Measurements from ENCODE around the gene HCFC1R1.

The HCFC1R1 gene

GRCh38 chr16:3023415-3023668 lies 400 bp downstream of the HCFC1R1 start:
- H3K4me3 ChIP-seq (ENCODE audit: low read length): peak overlapping the region; percentile 77
- DNase-seq (ENCODE audit: low read depth): peak; percentile 77
- TF ChIP-seq CTCF (conservative IDR thresholded peaks at IDR 0.05; ENCODE audit: low read length): no peak

GRCh38 chr16:3022684-3023414 lies 893 bp downstream of the HCFC1R1 start:
- TF ChIP-seq CTCF (conservative IDR thresholded peaks at IDR 0.05; ENCODE audit: low read length): no peak
- DNase-seq (ENCODE audit: low read depth): peak; percentile 60
- peak overlapping the region; percentile 77 for H3K4me3 ChIP-seq (ENCODE audit: low read length)

- TF ChIP-seq CTCF (conservative IDR thresholded peaks at IDR 0.05; ENCODE audit: low read length): no peak
- DNase-seq (ENCODE audit: low read depth): peak; percentile 96
- peak overlapping the region; percentile 96 for H3K4me3 ChIP-seq (ENCODE audit: low read length)
These were observed 1.5 kb downstream of the HCFC1R1 start for GRCh38 chr16:3022208-3022683.

GRCh38 chr16:3021449-3022207 lies 2.1 kb downstream of the HCFC1R1 start:
- peak overlapping the region; percentile 96 for H3K4me3 ChIP-seq (ENCODE audit: low read length)
- peak; percentile 47 for TF ChIP-seq CTCF (conservative IDR thresholded peaks at IDR 0.05; ENCODE audit: low read length)
- DNase-seq (ENCODE audit: low read depth): peak; percentile 94

GRCh38 chr16:3020604-3021448 lies 2.9 kb downstream of the HCFC1R1 start:
- peak overlapping the region; percentile 96 for H3K4me3 ChIP-seq (ENCODE audit: low read length)
- DNase-seq (ENCODE audit: low read depth): peak; percentile 89
- TF ChIP-seq CTCF (conservative IDR thresholded peaks at IDR 0.05; ENCODE audit: low read length): no peak

- DNase-seq (ENCODE audit: low read depth): peak; percentile 73
- no peak; the same call in 1 of the 2 replicates for TF ChIP-seq CTCF (conservative IDR thresholded peaks at IDR 0.05; ENCODE audit: low read length)
- H3K4me3 ChIP-seq (ENCODE audit: low read length): peak within 1 kb of the TSS; percentile 96
These were observed 3.5 kb downstream of the HCFC1R1 start, which contains the start of gene TNFRSF12A for GRCh38 chr16:3020247-3020603. TSS of gene TNFRSF12A (plus strand) at chr16:3020368. CDS start at chr16:3020398, 30 bp downstream.

All from AG10803 (cell line).